ENCODE results near the gene ISCU.

- TF ChIP-seq CTCF (IDR thresholded peaks at IDR 0.05) (no peak), EZH2 (IDR thresholded peaks at IDR 0.05) (no peak), EZH2phosphoT487 (IDR thresholded peaks at IDR 0.05) (no peak)
These were observed 37.1 kb downstream of the ISCU start for GRCh38 chr12:108599541-108599940.

Data from neural progenitor cell (in vitro differentiated cells).